T-helper 2 cell (primary cell): ENCODE results near the gene RXRB.
"Not testable (repeated sequence)": the region's sequence is repeated elsewhere in the genome, so short reads cannot be mapped to it uniquely, and the experiment has no call there.

Experiments used
- DNase-seq, 5 experiments: peaks; one replicate each; pipeline versions ENCODE4 v3.0.0 to v3.0.0-alpha.2; 2012 to 2022

The RXRB gene

DNA sequence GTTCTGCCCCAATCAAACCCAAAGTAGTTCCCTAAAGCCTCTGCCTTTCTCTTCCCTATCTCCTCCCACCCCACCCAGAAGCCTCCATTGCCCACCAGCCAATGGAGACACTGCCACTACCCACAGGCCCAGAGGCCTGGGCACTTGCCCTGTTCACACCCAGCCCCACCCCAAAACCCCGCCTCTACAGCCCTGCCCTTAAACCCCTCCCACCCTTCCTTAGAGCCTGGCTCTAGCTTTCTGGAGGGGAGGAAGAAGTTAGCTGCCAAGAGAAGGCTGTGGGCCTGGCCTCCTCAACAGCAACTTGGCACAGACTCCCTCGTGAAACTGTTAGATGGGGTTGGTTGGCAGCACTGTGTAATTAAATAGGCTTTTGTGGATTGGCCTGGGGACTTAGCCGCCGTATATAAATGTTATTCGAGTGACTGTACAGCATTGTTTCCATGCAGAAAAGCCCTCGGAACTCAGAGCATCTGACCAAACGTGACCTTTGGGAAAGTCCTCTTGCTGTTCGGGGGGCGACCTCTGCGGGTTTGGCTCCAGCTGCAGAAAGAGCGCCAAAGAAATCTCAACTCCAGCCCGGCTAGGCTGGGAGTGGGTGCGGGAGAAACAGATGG, 39.6 kb downstream of the RXRB start:
- no peak for DNase-seq

DNA sequence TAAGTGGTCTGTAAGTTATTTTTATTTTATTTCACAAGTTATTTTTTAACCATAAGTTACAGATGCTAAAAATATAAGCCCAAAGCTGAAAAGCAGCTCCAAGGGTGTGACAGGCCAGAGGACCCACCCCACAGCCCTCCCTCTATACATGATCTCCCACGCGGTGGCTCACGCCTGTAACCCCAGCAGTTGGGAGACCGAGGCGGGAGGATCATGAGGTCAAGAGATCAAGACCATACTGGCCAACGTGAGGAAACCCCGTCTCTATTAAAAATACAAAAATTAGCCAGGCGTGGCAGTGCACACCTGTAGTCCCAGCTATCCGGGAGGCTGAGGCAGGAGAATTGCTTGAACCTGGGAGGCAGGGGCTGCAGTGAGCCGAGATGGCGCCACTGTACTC, 40.4 kb downstream of the RXRB start:
- no peak for DNase-seq

DNA sequence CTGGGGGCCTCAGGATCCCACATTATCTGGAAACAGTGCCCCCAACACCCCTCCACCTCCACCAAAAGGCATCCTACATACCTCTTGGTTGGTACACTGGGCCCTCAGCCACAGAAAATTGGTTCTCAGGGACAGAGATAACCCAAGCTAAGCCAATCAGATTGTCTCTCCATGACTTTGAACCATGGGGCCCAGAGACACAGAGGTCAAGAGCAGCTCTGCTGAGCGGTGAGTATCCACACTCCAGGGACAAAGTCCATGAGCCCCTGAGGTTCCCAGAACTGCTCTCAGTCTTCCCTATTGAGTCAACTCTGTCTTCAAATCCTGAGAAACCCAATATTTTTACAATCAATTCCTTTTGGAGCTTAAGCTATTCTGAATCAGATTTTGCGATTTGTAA, 43.5 kb downstream of the RXRB start:
- no peak for DNase-seq

GRCh38 chr6:33156561-33156960, 43.9 kb downstream of the RXRB start:
- no peak for DNase-seq

GRCh38 chr6:33154349-33154748, 46.1 kb downstream of the RXRB start:
- DNase-seq, result no peak

GRCh38 chr6:33151050-33151449, 49.4 kb downstream of the RXRB start:
- DNase-seq, result no peak

- not testable (repeated sequence) for DNase-seq
Measured at GRCh38 chr6:33150560-33150959, 49.9 kb downstream of the RXRB start.

GRCh38 chr6:33147807-33148666, 52.4 kb downstream of the RXRB start:
- DNase-seq, result no peak

DNA sequence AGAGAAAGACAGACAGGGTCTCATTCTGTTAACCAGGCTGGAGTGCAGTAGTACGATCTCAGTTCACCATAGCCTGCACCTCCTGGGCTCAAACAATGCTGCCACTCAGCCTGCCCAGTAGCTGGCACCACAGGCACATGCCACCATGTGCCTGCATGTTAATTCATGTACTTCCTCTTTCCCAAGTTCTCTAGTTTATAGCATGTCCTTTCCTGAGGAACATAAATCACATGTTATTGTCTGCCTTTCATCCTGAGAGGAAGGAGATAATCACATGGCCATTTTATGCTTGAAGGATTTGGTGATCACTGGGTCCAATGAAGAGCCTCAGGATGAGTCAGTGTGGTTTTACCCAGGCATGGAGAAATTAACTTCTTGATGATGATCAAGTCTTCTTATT, 56.1 kb downstream of the RXRB start:
- DNase-seq, result no peak
